HG02759 (cell line): Measurements from ENCODE around the gene HES5.

ENCODE experiments used
- ATAC-seq: cut with Tn5 transposase; IDR thresholded peaks from one replicate; pipeline ENCODE4 v1.9.1; 2021; ENCODE audit warnings: mild to moderate bottlenecking, moderate library complexity; ENCODE audit not compliant: unreplicated experiment

HES5 gene

DNA sequence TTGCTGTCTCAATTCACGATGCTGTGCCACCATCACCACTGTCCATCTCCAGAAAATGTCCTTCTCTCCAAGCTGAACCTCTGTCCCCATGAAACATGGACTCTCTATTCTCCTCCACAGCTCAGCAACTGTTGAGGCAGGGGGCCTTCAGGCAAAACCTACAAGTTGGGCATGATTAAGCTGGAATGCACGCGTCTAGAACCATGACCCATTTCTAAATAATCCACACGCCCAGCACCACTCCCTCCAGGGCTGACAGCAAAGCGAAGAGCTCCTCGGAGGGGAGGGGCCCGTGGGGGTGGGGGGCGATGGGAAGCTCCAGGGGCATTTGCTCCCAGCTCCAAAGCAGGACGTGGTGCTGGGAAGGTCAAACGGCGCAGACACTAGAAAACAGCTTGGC lies 3.3 kb upstream of the HES5 start:
- no peak for ATAC-seq

DNA sequence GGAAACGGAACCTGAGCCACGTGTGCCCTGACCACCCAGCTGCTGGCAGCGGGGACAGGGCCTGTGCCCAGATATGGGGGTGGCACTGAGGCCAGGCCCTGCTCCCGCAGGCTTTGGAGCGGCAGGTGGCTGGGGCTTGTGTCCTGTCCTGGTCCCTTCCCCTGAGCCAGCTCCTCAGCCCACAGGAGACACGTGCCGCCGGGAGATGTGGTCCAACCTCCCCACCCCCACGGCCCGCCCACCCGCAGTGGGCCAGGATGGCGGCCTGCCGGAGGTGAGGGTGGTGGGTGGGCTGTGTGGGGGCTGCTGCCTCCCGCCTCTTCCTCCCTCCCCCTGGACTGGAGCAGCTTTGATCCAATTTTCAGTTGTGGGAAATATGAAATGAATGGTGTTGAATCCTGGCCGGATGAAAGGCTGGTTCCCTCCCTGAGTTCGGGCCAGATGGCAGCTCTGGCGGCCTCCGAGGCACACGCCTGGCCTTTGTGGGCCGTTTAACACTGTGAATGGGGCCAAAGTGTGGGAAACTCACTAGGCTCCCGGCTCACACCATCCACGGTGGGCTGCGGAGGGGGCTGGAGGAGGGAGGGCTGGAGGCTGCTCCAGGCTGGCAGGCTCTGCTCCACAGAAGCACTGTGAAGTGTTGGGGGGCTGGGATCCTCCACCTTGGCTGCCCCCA lies 2.6 kb upstream of the HES5 start:
- no peak for ATAC-seq

DNA sequence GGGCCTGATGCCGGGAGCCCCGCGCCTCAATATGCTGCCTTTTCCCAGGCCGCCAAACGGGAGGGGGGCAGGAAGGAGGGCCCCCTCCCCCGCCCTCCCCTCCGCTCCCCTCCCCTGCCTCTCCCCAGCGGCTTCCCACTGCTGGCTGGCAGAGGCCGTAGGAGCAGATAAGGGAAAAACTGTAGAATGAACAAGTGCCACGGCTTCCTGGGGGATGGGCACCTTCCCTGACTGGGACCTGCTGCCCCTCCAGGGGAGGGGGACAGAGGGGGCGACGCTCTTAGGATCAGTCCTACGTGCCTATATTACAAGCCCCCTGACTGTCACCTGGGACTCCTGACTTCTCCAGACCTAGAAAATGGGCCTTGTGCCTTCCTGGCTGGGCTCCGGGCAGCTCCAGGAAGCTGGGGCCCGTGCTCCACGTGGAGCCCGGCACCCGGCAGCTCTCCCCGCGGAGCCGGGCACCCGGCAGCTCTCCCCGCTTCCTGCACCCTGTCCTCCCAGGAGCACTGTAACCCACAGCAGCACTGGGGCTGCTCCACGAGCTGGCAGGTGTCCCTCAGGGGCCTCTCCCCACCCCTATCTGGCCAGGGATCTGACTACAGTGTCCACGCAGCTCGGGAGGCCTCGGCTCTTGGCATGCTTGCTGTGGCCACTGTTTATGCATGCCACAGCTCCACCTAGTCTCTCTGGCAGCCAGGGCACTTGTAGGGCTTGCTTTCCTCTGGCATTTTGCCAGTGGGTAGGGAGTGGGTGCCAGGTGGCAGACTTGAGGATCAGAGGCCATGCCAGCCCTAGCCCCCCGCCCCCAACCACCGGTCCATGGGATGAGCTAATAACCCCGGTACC lies 674 bp upstream of the HES5 start:
- ATAC-seq = no peak

DNA sequence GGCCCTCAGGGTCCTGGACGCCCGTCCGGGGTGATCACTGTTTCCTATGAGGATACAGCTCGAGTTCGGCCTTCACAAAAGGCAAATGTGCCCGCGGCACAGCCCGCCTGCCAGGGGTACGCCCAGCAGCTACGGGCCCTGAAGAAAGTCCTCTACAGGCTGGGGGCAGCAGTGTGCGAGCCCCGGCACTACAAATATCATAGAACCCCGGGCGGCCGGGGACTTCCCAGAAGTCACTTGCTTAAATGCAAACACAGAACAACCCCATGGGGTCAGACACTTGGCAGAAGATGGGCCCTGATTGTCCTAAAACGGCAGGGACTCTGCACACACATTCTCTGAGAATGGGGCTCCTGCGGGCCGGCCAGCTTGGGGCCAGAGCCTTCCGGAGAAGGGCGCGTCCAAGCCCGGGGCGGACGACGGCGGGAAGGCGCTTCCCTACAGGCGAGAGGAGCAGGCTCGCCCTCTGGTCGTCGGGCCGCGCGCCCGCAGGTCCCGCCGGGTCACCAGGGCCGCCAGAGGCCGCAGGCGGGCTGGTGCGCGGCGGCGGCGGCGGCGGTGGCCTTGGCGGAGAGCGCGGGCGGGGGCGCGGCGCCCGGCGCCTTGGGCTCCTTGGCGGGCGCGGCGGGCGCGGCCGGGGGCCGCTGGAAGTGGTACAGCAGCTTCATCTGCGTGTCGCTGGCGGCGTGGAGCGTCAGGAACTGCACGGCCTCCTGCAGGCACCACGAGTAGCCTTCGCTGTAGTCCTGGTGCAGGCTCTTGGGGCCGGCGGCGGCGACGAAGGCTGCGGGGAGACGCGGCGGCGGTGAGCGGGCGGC lies 888 bp downstream of the HES5 start:
- ATAC-seq = no peak

DNA sequence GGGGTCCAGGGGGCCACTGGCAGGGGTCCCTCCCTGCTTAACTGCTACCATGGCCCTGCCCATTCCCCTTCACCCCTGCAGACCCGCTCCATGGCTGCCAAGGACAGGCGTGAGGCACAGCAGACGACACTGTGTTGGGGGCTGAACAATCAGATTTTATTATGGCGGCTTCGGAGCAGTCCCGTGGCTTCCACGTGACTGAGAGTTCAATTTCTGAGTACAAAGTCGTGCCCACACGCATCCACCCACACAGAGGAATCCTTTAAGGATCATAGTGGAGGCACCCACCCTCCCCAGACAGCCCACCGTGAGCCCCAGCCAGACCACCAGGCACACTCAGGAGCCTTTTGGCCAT lies 1.5 kb downstream of the HES5 start:
- no peak for ATAC-seq

DNA sequence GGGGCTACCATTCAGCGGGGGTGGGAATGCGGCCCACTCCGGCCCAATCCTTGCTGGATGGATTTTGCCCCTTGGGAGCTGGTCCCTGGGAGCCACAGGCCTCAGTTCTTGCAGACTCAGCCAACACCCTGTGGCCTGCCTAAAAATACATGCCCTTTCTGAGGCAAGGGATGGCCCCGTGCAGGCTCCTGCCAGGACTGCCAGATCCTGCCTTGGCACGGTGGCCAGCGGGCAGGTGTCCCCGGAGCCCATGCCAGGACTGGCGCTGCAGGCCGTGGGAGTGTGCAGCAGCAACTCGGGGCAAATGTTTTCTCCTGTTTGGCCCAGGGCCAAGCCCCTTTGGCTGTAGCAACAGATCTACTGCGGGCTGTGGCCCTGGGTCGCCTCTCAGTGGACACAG lies 2.0 kb downstream of the HES5 start:
- no peak for ATAC-seq

DNA sequence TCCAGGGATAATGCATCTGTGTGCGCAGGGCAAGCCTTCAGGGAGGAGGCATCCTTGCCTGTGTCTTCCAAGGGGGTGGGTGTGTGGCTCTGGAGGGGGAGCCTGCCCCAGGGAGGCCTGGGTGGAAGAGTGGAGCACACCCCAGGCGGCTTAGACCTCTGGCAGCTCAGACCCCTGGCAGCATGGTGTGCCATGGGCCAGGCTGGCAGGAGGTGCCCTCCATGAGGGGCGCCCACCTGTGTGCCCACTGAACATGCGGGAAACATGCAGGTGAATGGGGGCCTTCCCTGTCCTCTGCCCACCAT lies 2.6 kb downstream of the HES5 start:
- ATAC-seq = no peak

DNA sequence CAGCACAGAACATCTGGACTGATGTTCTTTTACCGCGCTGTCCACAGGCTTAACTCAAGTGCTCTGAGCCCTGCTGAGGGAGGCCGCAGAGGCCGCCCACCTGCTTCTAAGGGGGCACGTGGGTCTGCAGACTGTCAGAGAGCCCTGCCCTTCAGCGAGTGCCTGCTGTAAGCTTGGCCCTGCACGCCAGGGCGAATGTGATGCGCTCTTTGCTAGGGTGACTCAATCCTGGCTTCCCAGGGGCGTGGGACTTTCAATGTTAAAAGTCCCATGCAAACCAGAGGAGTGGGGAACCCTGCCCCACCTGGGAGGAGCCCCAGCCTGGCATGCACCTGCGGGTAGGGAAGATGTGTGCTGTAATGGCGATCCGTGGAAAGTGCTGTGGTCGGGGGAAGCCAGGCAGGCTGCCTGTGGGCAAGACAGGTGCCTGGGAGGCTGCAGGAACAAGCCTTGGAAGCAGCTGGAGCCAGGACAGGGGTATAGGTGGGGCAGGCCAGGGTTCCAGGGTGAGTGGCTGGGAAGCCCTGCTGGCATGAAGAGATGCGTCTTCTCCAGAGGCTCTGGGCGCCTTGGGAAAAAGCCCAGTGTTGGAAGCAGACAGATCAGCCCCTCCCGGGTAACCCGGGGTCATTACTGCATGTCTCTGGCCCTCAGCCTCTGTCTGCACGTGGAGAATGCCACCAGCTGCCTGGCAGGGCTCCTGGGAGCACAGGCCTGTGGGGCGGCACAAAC lies 3.1 kb downstream of the HES5 start:
- ATAC-seq = peak; percentile 41

DNA sequence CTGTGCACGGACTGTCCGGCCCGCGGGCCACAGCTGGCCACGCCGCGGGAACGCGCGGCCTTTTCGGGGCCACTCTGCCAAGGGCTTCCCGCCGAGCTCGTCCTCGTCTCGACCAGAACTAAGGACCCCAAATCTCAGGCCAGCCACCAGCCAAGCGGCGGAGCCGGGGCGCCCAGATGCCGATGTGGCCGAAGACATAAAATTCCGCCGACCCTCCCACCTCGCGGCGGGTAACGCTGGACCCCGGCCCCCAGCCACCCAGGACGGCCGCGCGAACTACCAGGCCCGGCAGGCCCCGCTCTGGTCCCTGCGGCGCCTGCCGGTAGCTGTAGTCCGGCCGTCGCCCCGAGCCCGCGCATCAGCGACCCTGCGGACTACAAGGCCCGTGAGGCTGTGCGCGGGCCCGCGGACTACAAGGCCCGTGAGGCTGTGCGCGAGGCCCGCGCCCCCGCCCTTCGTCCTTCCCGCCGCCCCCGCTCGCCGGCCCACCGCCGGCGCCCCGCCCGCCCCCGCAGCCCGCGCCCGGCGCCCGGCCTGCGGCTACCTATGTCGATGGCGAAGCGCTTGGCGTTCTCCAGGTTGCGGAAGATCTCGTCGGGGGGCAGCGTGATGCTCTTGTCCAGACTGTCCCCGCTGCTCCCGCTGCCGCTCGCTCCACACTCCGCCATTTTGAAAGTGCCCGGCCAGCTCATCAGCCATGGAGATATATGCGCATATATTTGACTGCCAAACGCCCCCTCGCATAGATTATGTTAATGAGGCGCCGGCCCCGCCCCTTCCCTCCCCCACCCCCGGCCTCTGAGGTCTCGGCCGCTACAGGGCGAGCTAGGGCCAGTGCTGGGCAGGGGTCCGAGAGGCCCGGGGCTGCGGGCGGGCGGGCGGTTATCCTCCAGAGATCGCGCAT lies 3.9 kb downstream of the HES5 start, which contains the start of gene PANK4:
Gene PANK4, minus strand, starts transcription at position 677 of the 904 bp plus-strand sequence. Its CDS starts 9 bp downstream, at position 668.
- ATAC-seq = peak; percentile 81

DNA sequence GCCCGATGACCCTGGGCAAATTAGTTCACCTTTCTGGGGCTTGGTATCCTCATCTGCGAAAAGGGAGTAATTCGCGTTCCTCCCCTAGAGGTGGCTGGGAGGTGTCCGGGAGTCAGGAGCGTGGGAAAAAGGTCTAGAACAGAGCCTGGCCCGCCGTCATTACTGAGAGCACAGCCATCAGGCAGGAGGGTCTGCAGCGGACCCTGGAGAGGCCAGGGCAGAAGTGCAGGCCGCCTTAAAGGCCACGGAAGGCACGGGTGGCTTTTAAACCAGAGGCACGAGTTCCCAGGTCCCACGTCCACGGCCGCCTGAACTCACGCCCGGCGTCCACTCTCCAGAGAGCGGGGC lies 4.5 kb downstream of the HES5 start:
- ATAC-seq = no peak

DNA sequence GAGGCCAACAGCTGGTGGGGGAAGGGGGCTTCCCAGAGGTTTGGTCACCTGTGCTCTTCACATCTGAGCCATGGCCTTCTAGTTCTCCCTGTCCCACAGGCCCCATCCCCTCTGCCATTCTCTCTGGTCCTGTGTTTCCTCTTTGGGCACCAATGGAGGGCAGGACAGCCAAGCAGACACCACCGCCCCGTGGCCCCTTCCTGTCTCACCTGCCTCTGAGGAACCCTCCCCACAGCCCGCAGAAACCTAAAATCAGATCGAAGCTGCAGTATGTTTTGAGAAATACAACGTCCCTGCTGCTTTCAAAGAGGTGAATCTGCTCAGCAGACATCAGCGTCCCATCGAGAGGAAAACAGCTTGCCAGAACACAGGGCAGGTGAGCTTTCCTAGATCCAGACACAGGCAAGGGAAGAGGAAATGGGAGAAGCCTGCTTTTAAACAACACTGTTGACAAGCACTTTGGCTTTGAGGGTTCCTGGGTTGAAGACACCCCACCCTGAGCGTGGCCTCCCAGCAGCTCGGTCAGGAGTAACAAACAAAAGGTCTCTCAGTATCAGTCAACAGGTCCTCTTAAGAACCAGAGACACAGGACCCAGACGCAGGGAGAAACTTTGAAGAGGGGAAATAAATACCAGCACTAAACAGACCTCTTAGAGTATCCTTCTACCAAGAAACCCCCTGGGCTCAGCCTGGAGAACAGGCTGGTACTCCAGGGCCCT lies 6.0 kb downstream of the HES5 start:
- ATAC-seq = no peak

DNA sequence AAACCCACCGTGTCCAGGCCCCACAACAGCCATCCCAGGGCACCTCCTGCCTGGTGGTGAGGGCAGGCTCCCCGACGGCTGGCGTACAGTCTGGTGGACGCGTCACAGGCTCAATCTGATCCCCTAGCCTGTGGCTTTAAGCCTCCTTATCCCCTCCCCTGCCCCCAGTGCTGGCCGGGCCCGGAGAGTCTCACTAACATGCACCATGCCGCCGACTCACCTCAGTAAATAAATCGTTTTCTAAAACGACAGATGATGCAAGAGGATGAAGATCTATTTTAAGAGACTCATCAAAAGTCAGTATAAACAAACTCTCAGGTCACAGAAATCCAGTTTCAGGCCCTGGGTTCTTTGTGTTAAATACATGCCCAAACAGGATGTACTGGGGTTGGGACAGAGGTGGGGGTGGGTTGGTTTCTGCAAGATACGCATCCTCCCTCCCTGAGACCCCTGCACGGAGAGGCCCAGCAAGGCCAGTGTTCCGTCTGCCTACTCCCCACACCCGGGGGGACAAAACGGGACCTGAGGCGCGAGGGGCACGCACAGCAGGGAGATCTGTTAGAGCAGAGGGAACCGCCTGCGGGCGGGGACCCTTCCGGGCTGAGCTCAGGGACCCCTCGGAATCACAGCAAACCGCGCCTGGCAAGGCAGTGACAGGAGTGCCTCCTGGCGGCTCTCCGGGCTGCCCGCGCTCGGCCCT lies 6.7 kb downstream of the HES5 start:
- no peak for ATAC-seq

DNA sequence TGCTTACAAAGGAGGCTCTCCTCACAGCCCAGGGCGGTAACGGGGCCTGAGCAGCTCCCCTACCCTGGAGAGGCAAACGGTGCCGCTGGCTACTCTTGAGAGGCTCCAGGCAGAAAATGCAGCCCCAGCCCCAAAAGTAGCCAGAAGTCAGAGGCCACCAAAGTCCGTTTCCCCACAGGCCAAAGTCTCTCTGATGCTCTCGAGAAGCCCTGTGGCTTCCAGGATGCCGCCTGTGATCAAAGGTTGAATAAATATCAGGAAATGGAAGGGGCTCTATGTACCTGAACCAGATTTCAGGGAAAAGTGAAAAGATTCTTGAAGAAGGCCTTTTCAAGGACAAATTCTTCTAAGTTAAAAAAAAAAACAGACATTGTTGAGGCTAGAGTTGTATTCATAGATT lies 7.8 kb downstream of the HES5 start:
- ATAC-seq = no peak

DNA sequence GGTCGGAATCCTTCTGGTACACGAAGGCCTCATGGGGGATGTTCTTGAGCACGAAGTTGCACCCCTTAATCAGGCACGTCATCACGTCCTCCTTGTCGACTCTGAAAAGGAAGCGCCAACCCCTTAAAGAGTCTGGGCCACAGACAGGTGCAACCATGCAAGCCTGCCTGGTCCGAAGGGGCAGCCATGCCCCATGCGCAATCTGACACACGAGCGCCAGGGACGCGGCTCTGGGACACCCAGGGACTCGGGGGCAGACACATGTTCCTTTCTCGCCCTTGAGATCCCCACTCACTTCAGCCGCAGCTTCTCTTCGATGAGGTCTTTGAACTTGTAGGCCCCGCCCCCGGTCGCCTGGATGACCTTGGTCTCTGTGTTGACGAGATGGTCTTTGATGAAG lies 9.3 kb downstream of the HES5 start:
- ATAC-seq = no peak

DNA sequence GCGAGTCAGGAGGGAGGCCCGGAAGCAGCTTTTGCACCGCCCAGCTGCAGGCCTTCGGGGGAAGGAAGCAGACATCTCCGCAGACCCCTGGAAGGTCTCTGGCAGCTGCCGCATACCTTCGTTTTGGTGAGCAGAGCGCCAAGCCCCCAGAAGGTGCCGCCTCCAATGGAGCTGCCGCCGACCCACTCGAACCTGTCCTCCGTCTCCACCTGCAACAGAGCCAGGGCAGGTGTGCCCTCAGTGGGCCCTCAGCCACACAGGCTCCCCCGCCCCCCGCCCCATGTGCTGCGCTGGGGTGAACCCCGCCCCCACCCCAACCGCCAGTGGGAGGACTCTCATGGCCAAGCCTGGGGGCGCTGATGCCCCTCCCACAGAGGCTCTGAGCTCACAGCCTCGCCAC lies 9.9 kb downstream of the HES5 start:
- ATAC-seq = no peak

DNA sequence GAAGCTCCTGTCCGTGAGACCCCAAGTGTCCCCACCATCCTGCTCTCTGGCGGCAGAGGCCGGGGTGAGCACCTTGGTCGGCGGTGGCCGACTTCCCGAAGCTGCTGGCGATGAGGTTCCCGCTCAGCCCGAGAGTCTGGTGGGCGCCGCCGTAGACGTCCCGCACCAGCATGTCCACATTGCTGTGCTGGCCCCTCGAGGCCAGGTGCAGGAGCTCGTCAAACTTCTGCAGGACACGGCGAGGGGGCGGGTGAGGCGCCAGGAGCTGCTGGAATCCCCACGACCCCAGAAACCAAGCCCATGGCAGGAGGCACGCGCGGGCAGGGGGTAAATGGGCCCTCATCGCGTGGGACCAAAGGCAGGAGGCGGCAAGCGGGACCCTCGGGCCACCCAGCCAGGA lies 10.3 kb downstream of the HES5 start:
- no peak for ATAC-seq

DNA sequence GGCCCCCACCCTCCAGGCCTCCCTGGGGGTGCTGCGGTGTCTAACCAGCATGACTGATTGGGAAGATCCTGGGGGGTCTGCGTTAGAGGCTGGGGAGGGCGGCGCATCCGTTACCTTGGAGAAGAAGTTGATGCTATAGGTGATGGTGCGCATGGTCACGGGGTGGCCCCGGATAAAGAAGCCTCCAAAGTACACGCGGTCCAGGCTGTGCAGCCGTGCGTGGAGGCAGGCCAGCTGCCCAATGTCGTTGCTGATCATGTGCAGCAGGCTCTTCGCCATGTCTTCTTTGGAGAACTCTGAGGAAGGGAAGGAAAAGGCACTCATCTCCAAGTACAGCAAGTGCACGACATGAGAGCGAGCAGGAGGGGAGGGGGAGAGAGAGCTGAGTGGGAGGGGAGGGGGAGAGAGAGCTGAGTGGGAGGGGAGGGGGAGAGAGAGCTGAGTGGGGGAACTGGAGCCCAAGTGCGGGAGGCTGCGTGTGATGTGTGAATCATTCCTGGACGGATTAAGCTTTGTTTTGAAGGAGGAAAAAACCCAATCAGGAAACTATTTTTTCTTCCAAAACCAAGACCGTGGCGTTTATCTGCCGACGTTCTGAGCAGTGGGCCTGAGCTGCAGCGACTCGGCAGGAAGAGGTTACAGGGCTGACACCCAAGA lies 10.9 kb downstream of the HES5 start:
- ATAC-seq = no peak

DNA sequence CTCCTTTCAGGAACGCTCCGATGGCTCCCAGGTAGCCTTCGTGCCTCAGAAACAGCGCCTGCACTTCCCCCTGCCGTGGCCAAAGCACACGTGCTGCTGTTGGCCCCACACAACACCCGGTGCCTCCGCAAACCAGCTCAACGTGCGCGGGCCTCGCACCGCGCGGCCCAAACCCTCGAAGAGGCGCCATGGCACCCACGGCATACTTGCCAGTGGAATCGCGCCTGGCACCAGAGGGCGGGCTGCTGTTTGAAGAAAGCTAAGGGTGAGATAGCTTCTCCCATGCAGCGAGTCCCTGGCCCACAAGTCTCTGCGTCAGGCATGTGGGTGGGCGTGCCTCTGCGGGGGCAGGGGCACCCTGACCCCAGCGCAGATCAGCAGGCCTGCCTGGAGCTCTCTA lies 11.5 kb downstream of the HES5 start:
- ATAC-seq = no peak

DNA sequence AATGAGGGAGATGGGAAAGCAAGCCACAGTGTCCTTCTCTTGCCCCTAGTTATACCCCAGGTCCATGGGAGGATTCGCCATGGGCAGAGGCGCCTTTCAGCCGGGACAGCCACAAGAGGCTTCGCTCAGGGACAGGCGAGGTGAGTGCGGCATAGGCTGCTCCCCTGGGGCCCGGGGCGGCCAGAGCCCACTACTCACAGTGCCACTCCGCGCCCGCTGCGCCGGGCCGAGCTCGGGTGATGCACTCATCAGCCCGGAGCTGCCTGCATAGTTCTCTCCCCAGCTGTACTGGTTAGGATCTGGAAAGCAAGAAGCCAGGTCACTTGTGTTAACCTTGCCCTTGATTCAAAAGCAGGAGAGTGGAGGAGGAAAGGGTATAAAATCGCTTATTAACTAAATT lies 12.1 kb downstream of the HES5 start:
- no peak for ATAC-seq
